Coronary artery (tissue), 2 donors: ENCODE data around the gene COX7A2.

Experiments
- DNase-seq: peaks from one replicate; pipeline ENCODE4 v3.0.0-alpha.2; 2017; ENCODE audit warnings: low spot score
- H3K27ac ChIP-seq, 2 donors: fragments of 200-600 bp; sonication (generic); one replicate each; pipeline ENCODE4 v1.5.1; 2016 to 2019
- H3K4me3 ChIP-seq: fragments of 200-600 bp; sonication (generic); 2 replicates; pipeline ENCODE4 v1.5.1; 2016; ENCODE audit warnings: mild to moderate bottlenecking, moderate library complexity
- TF ChIP-seq, protein P1 (sequence below): fragments of 200-600 bp; sonication (generic); IDR thresholded peaks from one replicate; pipeline ENCODE4 v1.5.1; 2019; ENCODE audit warnings: antibody characterized with exemption

Gene COX7A2

DNA sequence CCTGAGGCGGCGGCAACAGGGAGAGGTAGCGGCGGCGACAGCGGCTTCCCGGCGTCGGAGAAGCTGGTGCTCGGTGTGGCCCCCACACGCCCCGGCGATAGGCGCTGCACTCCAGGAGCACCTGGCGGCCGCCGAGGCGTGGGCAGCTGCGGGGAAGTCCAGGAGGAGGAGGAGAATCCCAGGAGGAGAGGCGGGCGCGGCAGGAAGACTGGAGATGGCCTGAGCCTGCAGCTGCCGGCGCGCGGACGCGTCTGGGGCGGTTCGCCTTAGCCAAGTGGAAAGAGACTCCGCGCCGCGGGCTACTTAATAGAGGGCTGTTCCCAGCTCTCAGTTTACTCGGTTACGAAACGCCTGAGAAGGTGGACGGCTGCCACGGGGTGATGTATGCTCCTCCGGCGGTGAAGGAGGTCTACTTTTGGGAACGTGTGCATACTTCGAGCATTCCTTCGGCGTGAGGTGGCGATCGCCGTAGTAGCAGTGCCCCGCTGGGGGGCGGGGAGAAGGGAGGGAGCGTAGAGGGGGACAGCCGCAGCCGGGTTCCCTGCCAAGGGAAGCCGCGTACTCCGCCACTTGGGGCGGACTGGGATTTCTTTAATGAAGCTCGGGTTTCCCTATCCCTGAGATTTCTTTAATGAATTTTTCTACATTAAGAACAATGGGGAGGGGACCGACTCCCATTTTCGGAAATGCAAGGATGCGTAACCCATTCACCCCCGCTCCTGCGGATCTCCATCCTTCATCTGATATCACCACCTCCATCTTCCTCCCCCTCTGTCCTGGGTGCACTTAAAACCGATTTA, 37.6 kb downstream of the COX7A2 start, which contains the start of gene COL12A1:
Gene COL12A1 (minus strand): TSS at position 278 of the 800 bp plus-strand sequence. CDS start 3,261 bp downstream, outside the sequence.
- H3K4me3 ChIP-seq, result peak within 1 kb of the TSS; percentile 88
- peak within 1 kb of the TSS; percentile 83 to 91 for H3K27ac ChIP-seq
- peak; percentile 97 for DNase-seq
- TF ChIP-seq, protein P1, sequence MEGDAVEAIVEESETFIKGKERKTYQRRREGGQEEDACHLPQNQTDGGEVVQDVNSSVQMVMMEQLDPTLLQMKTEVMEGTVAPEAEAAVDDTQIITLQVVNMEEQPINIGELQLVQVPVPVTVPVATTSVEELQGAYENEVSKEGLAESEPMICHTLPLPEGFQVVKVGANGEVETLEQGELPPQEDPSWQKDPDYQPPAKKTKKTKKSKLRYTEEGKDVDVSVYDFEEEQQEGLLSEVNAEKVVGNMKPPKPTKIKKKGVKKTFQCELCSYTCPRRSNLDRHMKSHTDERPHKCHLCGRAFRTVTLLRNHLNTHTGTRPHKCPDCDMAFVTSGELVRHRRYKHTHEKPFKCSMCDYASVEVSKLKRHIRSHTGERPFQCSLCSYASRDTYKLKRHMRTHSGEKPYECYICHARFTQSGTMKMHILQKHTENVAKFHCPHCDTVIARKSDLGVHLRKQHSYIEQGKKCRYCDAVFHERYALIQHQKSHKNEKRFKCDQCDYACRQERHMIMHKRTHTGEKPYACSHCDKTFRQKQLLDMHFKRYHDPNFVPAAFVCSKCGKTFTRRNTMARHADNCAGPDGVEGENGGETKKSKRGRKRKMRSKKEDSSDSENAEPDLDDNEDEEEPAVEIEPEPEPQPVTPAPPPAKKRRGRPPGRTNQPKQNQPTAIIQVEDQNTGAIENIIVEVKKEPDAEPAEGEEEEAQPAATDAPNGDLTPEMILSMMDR, result no peak

DNA sequence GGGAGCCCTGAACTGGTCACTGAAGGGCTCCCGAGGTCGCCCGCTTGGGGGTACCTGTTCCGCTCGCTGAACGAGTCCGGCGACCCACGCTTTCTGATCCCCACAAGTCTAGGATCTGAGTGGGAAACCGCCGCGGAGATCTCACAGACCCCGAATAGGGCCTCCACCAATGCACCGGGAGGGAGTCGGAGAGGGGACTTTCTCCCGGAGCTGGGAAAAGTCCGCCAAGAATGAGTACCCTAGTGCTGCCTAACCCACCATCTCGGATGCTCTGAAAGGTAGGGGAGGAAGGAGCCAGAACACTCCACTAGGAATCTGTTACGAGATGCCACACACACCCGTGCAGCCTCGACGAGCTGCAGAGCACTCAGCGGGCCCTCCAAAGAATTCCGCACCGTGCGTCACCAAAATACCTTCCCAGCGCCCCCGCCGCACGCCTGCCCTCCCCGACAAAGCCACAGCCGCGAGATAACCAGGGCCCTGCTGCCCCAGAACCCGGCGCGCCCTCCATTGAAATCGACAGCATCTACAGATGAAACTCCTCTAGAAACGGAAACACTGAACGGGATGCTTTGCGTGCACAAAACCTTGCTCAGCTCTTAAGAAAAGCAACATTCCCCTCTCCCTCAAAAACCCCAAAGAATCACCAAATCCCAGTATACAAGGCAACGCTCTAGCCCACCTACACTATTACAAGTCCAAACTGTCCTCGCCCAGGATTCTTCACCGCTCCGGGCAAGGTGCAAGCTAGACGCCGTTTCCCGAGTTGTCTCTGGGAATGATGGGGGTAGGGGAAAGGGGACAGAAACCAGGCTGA, 38.4 kb downstream of the COX7A2 start:
- peak; percentile 90 for DNase-seq
- peak overlapping the region; percentile 83 to 91 for H3K27ac ChIP-seq
- peak overlapping the region; percentile 88 for H3K4me3 ChIP-seq
- TF ChIP-seq, protein P1, result no peak

DNA sequence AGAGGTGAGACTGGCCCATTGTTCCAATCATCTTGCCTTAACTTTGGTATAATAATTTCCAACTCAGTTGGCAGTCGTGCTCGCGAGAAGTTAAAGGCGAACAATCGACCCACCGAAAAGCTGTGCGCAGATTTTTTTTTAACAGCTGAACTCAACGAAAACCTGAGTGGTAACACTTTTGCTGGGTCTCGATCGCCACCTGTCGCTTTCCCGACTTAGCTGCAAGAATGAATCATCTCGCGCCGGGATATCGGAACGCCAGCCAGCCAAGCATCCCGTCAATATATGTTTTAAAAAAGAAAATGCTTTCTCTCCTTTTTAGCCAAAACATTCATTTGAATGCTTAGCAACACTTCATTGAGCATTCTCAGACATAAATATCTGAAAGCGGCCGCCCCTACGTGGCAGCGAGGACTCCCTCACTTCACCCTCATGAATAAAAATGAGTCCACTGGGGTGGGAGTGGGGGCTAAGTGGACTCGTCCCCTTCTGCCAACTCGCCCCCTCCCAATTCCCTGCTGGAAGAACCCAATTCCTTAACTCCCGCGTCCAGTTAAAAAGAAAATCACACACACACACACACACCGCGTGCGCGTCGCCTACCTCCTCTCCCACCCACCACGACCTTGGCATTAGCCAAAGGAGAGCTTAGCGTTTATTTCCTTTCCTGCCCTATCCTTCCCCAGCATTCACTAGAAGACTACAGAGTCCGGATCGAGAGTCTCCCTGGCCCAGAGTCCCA, 39.2 kb downstream of the COX7A2 start:
- Histone ChIP-seq H3K27ac (peak overlapping the region; percentile 83 to 91), H3K4me3 (peak overlapping the region; percentile 88)
- DNase-seq, result peak; percentile 80
- TF ChIP-seq, protein P1, result peak; percentile 53

DNA sequence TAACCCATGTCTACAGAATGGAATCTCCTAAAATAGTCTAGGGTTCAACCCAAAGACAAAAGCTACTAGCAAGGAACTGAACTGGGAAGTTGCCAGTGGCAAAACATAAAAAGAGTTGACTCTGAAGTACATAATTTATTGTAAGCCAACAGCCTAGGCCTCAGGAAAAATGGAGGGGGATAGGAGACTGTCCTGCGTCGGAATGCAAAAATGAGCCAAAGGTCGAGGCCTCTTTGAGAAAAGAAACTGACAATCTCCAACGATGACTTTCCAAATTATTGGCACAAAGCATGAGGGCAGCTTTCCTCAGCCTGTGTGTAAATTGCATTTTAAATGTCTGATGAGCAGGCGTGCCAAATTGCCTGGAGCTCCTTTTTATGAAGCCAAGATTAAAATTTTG, 39.9 kb downstream of the COX7A2 start:
- TF ChIP-seq, protein P1, result no peak
- H3K27ac ChIP-seq, result peak overlapping the region; percentile 83 to 91
- H3K4me3 ChIP-seq, result peak overlapping the region; percentile 88
- no peak for DNase-seq

DNA sequence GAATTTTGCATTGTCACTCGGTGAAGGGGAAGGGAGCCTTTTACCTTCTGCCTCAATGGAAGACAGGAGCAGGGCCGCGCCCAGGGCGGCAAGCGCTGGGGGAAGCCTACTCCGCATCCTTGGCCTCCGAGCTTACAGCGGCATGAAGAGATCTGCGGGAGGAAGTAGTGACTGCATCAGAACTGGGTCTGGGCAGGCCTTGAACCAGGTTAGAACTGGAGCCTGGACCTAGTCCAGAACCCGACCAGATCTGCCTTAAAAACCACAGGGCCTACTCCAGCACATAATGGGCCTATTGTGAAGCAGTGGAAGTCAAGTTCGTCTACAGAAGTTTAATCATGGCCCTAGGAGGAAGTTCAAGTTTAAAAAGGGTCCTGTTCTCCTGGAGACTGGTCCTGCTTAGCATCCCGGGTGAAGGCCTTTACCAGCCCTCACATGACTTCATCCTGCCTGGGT, 40.9 kb downstream of the COX7A2 start:
- peak overlapping the region; percentile 59 for H3K4me3 ChIP-seq
- peak overlapping the region; percentile 33 to 68 for H3K27ac ChIP-seq
- no peak for DNase-seq
- TF ChIP-seq, protein P1, result no peak

DNA sequence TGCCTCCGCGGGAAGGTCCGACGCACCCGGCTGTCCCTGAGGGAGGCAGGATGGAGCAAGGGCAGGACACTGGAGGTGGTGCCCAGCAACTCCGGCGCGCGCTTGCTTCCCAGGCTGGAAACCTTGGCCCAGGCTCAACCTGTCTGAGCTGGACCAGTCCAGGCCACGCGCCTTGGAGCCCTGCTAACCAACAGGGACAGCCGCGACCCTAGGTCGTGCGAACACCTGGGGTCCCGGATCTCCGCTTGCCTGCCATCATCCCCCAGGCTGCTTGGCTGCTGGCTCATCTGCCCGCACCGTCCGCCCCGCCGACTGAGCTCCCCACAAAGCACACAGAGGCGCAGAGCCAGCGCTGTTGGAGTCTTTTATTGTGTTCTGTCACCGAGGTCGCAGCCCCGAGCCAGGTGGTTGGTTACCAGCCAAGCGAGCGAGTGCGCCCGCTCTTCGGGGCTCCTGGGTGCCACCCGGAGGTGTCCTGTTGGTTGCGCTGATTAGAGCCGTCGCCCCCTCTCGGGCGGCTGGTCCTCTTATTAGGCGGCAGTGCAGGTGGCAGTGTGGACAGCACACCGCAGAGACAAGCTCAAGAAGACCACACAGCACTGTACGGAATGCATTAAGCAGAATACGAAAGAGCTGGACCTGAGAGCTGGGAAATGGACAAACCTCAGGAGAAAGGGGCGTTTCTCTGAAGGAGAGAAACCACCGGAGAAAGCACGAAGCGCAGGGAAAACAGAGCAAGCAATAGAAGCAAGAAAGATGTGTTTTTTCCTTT, 41.5 kb downstream of the COX7A2 start:
- peak overlapping the region; percentile 59 for H3K4me3 ChIP-seq
- no peak for DNase-seq
- H3K27ac ChIP-seq, result peak overlapping the region; percentile 33 to 68
- TF ChIP-seq, protein P1, result no peak
